WTC11 (cell line): ENCODE measurements around the gene FNDC3A. TPM values are rescaled to one million over a fixed set of nuclear protein-coding genes. Genes with fewer than 3 reads are reported as not detected.

Experiments used
- ATAC-seq: fragments of 200-7000 bp; cut with Tn5 transposase; 2 replicates; pipeline ENCODE4 v1.10.0; 2021; ENCODE audit warnings: mild to moderate bottlenecking, moderate library complexity
- CTCF ChIA-PET: fragments of 300-600 bp; sonication (Branson Sonifier 250); formaldehyde crosslinking; loops from one replicate; lab custom pipeline; 2021; ENCODE audit warnings: antibody characterized with exemption; lab: Charles Lee
- POLR2A ChIA-PET: fragments of 350-600 bp; sonication (Branson Sonifier 250); formaldehyde crosslinking; loops from one replicate; lab custom pipeline; 2021; ENCODE audit warnings: antibody characterized with exemption; lab: Charles Lee
- DNase-seq: peaks from one replicate; pipeline ENCODE4 v3.0.0; 2021; ENCODE audit warnings: low spot score
- H3K27ac Mint-ChIP-seq: 2 replicates; pipeline ENCODE4 v1.8.0; 2021; ENCODE audit warnings: mixed read lengths
- H3K27me3 Mint-ChIP-seq: 2 replicates; pipeline ENCODE4 v1.8.0; 2021; ENCODE audit warnings: low read depth, mild to moderate bottlenecking, moderate library complexity, mixed read lengths
- H3K36me3 Mint-ChIP-seq: 2 replicates; pipeline ENCODE4 v1.8.0; 2021; ENCODE audit warnings: mixed read lengths
- H3K4me1 Mint-ChIP-seq: 2 replicates; pipeline ENCODE4 v1.8.0; 2022; ENCODE audit warnings: mixed read lengths
- H3K4me3 Mint-ChIP-seq: 2 replicates; pipeline ENCODE4 v1.8.0; 2021; ENCODE audit warnings: mild to moderate bottlenecking, moderate library complexity, mixed read lengths
- H3K9me3 Mint-ChIP-seq: 2 replicates; pipeline ENCODE4 v1.8.0; 2021; ENCODE audit warnings: mixed read lengths
- ATF6 ChIP-seq: sonication (generic); formaldehyde crosslinking; IDR thresholded peaks from 2 replicates; pipeline ENCODE4 v1.8.1; 2023; ENCODE audit warnings: mild to moderate bottlenecking, missing genetic modification reagents
- CBFB ChIP-seq: sonication (generic); formaldehyde crosslinking; IDR thresholded peaks from 2 replicates; pipeline ENCODE4 v1.8.1; 2022; ENCODE audit warnings: mild to moderate bottlenecking, low read depth, missing genetic modification reagents
- CDX4 ChIP-seq: fragments of 250-450 bp; sonication (Bioruptor Pico); IDR thresholded peaks from 2 replicates; pipeline ENCODE4 v1.9.0; 2021; ENCODE audit warnings: moderate library complexity, mild to moderate bottlenecking, inconsistent platforms, borderline replicate concordance
- ERG ChIP-seq: fragments of 250-450 bp; sonication (Bioruptor Pico); IDR thresholded peaks from 2 replicates; pipeline ENCODE4 v1.8.0; 2021; ENCODE audit warnings: mild to moderate bottlenecking
- GABPB1 ChIP-seq: sonication (generic); formaldehyde crosslinking; IDR thresholded peaks from 2 replicates; pipeline ENCODE4 v1.8.1; 2023; ENCODE audit warnings: mild to moderate bottlenecking, missing genetic modification reagents
- IRF2 ChIP-seq: sonication (generic); formaldehyde crosslinking; IDR thresholded peaks from 2 replicates; pipeline ENCODE4 v1.8.0; 2022; ENCODE audit warnings: low read depth, missing genetic modification reagents, borderline replicate concordance
- MXD4 ChIP-seq: fragments of 250-450 bp; sonication (Bioruptor Pico); IDR thresholded peaks from 2 replicates; pipeline ENCODE4 v1.8.0; 2021; ENCODE audit warnings: mild to moderate bottlenecking, moderate library complexity, borderline replicate concordance
- NFYB ChIP-seq: sonication (generic); formaldehyde crosslinking; conservative IDR thresholded peaks from 2 replicates; pipeline ENCODE4 v1.8.0; 2022; ENCODE audit warnings: low read depth, missing genetic modification reagents
- PRDM15 ChIP-seq: sonication (generic); formaldehyde crosslinking; IDR thresholded peaks from 2 replicates; pipeline ENCODE4 v1.8.0; 2022; ENCODE audit warnings: missing genetic modification reagents
- RORB ChIP-seq: fragments of 250-450 bp; sonication (Bioruptor Pico); IDR thresholded peaks from 2 replicates; pipeline ENCODE4 v1.9.0; 2021; ENCODE audit warnings: mild to moderate bottlenecking
- SMAD4 ChIP-seq: sonication (generic); formaldehyde crosslinking; IDR thresholded peaks from 2 replicates; pipeline ENCODE4 v1.8.0; 2022; ENCODE audit warnings: mild to moderate bottlenecking, missing genetic modification reagents
- SP1 ChIP-seq: sonication (generic); formaldehyde crosslinking; conservative IDR thresholded peaks from 2 replicates; pipeline ENCODE4 v1.8.1; 2022; ENCODE audit warnings: missing genetic modification reagents
- TCF7 ChIP-seq: sonication (generic); formaldehyde crosslinking; IDR thresholded peaks from 2 replicates; pipeline ENCODE4 v1.8.0; 2022; ENCODE audit warnings: mild to moderate bottlenecking, low read depth, missing genetic modification reagents, moderate library complexity
- TEAD1 ChIP-seq: sonication (generic); formaldehyde crosslinking; IDR thresholded peaks from 2 replicates; pipeline ENCODE4 v1.8.0; 2022; ENCODE audit warnings: mild to moderate bottlenecking, missing genetic modification reagents
- TEAD4 ChIP-seq: sonication (generic); formaldehyde crosslinking; IDR thresholded peaks from 2 replicates; pipeline ENCODE4 v1.8.0; 2022; ENCODE audit warnings: mild to moderate bottlenecking, missing genetic modification reagents
- TP53 ChIP-seq: sonication (generic); formaldehyde crosslinking; IDR thresholded peaks from 2 replicates; pipeline ENCODE4 v1.8.1; 2023; ENCODE audit warnings: mild to moderate bottlenecking, missing genetic modification reagents
- USF1 ChIP-seq: sonication (generic); formaldehyde crosslinking; IDR thresholded peaks from 2 replicates; pipeline ENCODE4 v1.8.0; 2022; ENCODE audit warnings: mild to moderate bottlenecking, missing genetic modification reagents
- ZNF263 ChIP-seq: sonication (generic); formaldehyde crosslinking; IDR thresholded peaks from 2 replicates; pipeline ENCODE4 v1.8.1; 2022; ENCODE audit warnings: low read depth, mild to moderate bottlenecking, moderate library complexity, missing genetic modification reagents
- ZNF317 ChIP-seq: sonication (generic); formaldehyde crosslinking; IDR thresholded peaks from 2 replicates; pipeline ENCODE4 v1.8.1; 2023; ENCODE audit warnings: low read depth, mild to moderate bottlenecking, moderate library complexity, missing genetic modification reagents, borderline replicate concordance
- ZNF396 ChIP-seq: fragments of 250-450 bp; sonication (Bioruptor Pico); IDR thresholded peaks from 2 replicates; pipeline ENCODE4 v1.8.0; 2021; ENCODE audit warnings: mild to moderate bottlenecking, moderate library complexity, borderline replicate concordance
- total RNA-seq: library from RNA; stranded (reverse); gene quantifications from 3 replicates; pipeline ENCODE4 v1.2.3, GENCODE V29; 2021

The FNDC3A gene
- total RNA-seq, 1 experiment from 2014 or later: 24.8 TPM

- Mint-ChIP-seq H3K4me1 (peaks cover 5% of the 10 kb centered on the region), H3K4me3 (no peak overlapping the region), H3K27ac (no peak overlapping the region), H3K36me3 (peaks cover 44% of the 10 kb centered on the region), H3K27me3 (no peaks in the 10 kb centered on the region), H3K9me3 (peaks cover 29% of the 10 kb centered on the region)
- DNase-seq (no peak), ATAC-seq (peak; percentile 57)
- POLR2A ChIA-PET: no interaction called here
- no peak for TF ChIP-seq ZNF317 (CRISPR knock-in tag)
- no peak for TF ChIP-seq PRDM15 (CRISPR knock-in tag)
- no peak for TF ChIP-seq ATF6 (CRISPR knock-in tag)
- TF ChIP-seq USF1 (CRISPR knock-in tag): no peak
- no peak for TF ChIP-seq TEAD4 (CRISPR knock-in tag)
- TF ChIP-seq CBFB: no peak
- TF ChIP-seq SMAD4: no peak
- no peak for TF ChIP-seq SP1
- TF ChIP-seq MXD4 (CRISPR knock-in tag): no peak
- TF ChIP-seq NFYB (CRISPR knock-in tag): no peak
- TF ChIP-seq CDX4 (CRISPR knock-in tag): no peak
- no peak for TF ChIP-seq GABPB1 (CRISPR knock-in tag)
- no peak for TF ChIP-seq RORB
- CTCF ChIA-PET: no interaction called here
Measured at GRCh38 chr13:49165798-49166752, 190.4 kb downstream of the FNDC3A start.

GRCh38 chr13:49171359-49171758, 195.6 kb downstream of the FNDC3A start:
- POLR2A ChIA-PET: no interaction called here
- TF ChIP-seq TEAD4 (CRISPR knock-in tag) (no peak), ZNF263 (CRISPR knock-in tag) (no peak), TEAD1 (no peak), TP53 (no peak), TCF7 (CRISPR knock-in tag) (no peak), CDX4 (CRISPR knock-in tag) (no peak), ERG (CRISPR knock-in tag) (no peak), PRDM15 (CRISPR knock-in tag) (no peak), IRF2 (CRISPR knock-in tag) (no peak), ZNF396 (CRISPR knock-in tag) (no peak)

More at GRCh38 chr13:49171359-49171758, 195.6 kb downstream of the FNDC3A start:
- H3K36me3 Mint-ChIP-seq: peaks cover 6% of the 10 kb centered on the region
- no peak overlapping the region for H3K27ac Mint-ChIP-seq
- ATAC-seq (no peak), DNase-seq (no peak)
- CTCF ChIA-PET: no interaction called here
- no peaks in the 10 kb centered on the region for H3K27me3 Mint-ChIP-seq
- H3K4me3 Mint-ChIP-seq: no peak overlapping the region
- no peaks in the 10 kb centered on the region for H3K9me3 Mint-ChIP-seq
- H3K4me1 Mint-ChIP-seq: no peaks in the 10 kb centered on the region
